ENCODE data around the gene PTTG2. TPM values are rescaled to one million over a fixed set of nuclear protein-coding genes. Genes with fewer than 3 reads are reported as not detected.
A peak's percentile ranks its signal among the peaks of the same experiment; 100 is the strongest.

Gene PTTG2
- total RNA-seq, 2 donors from 2014 or later, result not detected

DNA sequence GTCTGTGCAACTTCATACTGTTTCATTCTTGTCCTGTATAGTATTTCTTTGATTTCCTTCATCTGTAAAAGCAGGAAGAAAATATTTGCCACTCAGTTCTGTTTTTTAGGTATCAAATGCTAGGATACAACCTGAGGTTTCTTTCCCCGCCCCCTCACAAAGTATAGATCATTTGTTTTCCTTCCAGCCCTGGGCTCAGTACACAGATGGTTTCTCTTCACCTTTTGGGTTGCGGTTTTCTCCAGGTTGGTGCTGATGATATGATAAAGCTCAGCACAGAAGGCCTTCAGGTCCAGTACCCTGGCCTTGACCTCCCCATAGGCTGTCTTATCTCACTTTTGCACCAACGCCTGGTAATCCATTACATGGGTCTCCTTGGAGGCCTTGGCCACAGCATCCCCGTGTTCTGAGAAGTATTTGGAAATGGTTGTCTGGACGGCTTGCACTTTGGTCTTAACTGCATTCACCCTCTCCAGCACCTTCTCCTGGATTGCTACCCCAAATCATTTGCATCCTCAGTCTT, 35.2 kb downstream of the PTTG2 start:
- H3K36me3 Mint-ChIP-seq (ENCODE audit: low read depth), result peaks cover 7% of the 10 kb centered on the region
- H3K9me3 Mint-ChIP-seq, result no peaks in the 10 kb centered on the region
- no peak overlapping the region for H3K27ac Mint-ChIP-seq
- no peak overlapping the region for H3K9ac ChIP-seq (ENCODE audit: extremely low read depth, low read length, poor library complexity, severe bottlenecking)
- H3K4me1 ChIP-seq (ENCODE audit: control insufficient read depth, insufficient read depth, low read length), result peaks cover 8% of the 10 kb centered on the region
- no peaks in the 10 kb centered on the region for H3K9me3 ChIP-seq (ENCODE audit: control insufficient read depth, low read length)
- H3K4me1 Mint-ChIP-seq, result peaks cover 60% of the 10 kb centered on the region
- TF ChIP-seq, protein P1, sequence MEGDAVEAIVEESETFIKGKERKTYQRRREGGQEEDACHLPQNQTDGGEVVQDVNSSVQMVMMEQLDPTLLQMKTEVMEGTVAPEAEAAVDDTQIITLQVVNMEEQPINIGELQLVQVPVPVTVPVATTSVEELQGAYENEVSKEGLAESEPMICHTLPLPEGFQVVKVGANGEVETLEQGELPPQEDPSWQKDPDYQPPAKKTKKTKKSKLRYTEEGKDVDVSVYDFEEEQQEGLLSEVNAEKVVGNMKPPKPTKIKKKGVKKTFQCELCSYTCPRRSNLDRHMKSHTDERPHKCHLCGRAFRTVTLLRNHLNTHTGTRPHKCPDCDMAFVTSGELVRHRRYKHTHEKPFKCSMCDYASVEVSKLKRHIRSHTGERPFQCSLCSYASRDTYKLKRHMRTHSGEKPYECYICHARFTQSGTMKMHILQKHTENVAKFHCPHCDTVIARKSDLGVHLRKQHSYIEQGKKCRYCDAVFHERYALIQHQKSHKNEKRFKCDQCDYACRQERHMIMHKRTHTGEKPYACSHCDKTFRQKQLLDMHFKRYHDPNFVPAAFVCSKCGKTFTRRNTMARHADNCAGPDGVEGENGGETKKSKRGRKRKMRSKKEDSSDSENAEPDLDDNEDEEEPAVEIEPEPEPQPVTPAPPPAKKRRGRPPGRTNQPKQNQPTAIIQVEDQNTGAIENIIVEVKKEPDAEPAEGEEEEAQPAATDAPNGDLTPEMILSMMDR (conservative IDR thresholded peaks at IDR 0.05), result no peak
- no peak overlapping the region for H3K27ac ChIP-seq (ENCODE audit: low read depth, low read length)
- WGBS, 2 experiments (ENCODE audit: insufficient coverage in 1 of 2, insufficient read length in 1 of 2), result 93 to 100% methylated on average over 3 to 5 of the region's 5 CpGs
- no peak overlapping the region for H3K4me3 ChIP-seq (ENCODE audit: low read length)
- no peak overlapping the region for H3K4me3 Mint-ChIP-seq
- H3K36me3 ChIP-seq (ENCODE audit: control insufficient read depth, insufficient read depth, low read length), result no peaks in the 10 kb centered on the region
- no peaks in the 10 kb centered on the region for H3K27me3 Mint-ChIP-seq (ENCODE audit: insufficient read depth)
- no peak for DNase-seq
- no peaks in the 10 kb centered on the region for H3K27me3 ChIP-seq (ENCODE audit: control insufficient read depth, insufficient read depth, low read length, poor library complexity, severe bottlenecking)

DNA sequence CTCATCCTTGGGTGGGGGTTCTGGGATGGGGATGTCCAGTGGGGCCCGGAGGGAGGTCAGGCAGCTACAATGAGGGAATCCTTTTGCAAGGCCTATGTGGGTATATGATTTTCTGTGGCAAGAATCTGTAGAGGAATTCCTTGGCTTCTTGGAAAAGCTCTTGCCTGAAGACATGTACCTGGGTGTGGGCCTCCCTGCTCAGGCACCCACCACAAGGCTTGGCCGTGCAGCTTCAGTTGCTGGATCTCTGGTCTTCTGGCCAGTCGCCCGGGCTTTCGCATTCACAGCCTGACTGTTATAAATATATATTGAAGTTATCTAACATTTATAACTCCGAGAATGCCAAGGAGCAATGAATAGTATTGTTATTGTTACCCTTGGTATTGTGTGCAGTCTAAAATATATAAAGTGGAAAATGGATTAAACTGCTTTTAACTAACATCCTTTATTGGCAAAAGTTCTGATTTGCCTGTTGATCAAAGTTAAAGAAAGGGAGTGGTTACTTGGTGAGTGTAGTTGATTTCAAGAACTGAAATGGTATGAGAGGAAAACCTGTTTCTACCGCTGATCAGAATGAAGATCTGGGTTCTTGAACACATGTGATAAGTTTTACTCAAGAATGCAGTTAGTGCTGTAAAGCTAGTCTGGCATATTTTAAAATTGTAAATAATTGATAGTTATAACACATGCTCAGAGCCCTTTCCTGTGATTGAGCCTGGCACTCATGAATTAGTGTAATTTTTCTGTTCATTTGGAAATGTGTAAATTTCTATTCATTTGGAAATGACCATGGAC, 36.0 kb downstream of the PTTG2 start:
- Histone ChIP-seq H3K36me3 (ENCODE audit: control insufficient read depth, insufficient read depth, low read length) (no peaks in the 10 kb centered on the region), H3K9me3 (ENCODE audit: control insufficient read depth, low read length) (no peaks in the 10 kb centered on the region), H3K9ac (ENCODE audit: extremely low read depth, low read length, poor library complexity, severe bottlenecking) (no peak overlapping the region), H3K27me3 (ENCODE audit: control insufficient read depth, insufficient read depth, low read length, poor library complexity, severe bottlenecking) (no peaks in the 10 kb centered on the region), H3K4me1 (ENCODE audit: control insufficient read depth, insufficient read depth, low read length) (peaks cover 8% of the 10 kb centered on the region), H3K4me3 (ENCODE audit: low read length) (no peak overlapping the region), H3K27ac (ENCODE audit: low read depth, low read length) (no peak overlapping the region)
- Mint-ChIP-seq H3K9me3 (no peaks in the 10 kb centered on the region), H3K4me3 (no peak overlapping the region), H3K4me1 (peaks cover 57% of the 10 kb centered on the region), H3K27me3 (ENCODE audit: insufficient read depth) (no peaks in the 10 kb centered on the region), H3K27ac (no peak overlapping the region), H3K36me3 (ENCODE audit: low read depth) (peaks cover 7% of the 10 kb centered on the region)
- WGBS, 2 experiments (ENCODE audit: insufficient coverage in 1 of 2, insufficient read length in 1 of 2), result 90 to 96% methylated on average over 1 to 6 of the region's 7 CpGs
- DNase-seq, result no peak
- TF ChIP-seq, protein P1 (conservative IDR thresholded peaks at IDR 0.05), result no peak

DNA sequence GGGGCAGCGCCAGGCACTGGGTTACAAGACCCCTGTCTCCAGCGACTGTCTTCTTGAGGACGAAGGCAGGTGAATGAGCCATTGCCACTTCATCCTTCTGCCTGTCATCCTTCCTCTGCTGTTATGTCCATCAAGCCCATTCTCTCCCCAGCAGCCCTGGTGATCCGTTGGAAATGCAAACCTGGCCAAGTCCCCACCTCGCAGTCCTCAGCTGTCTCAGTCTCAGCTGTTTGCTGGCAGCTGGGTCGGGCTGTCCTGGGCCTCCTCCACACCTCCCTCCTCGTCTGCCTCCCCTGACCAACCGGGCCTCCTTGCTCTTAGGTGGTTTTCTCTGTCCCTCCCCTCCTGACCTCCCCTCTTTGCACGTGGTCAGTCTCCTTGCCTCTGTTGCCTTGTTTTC, 38.0 kb downstream of the PTTG2 start:
- no peak overlapping the region for H3K27ac ChIP-seq (ENCODE audit: low read depth, low read length)
- Mint-ChIP-seq H3K4me1 (peaks cover 65% of the 10 kb centered on the region), H3K9me3 (no peaks in the 10 kb centered on the region), H3K4me3 (no peak overlapping the region), H3K27me3 (ENCODE audit: insufficient read depth) (no peaks in the 10 kb centered on the region), H3K36me3 (ENCODE audit: low read depth) (peaks cover 2% of the 10 kb centered on the region), H3K27ac (peak overlapping the region; percentile 12)
- TF ChIP-seq, protein P1 (conservative IDR thresholded peaks at IDR 0.05), result no peak
- no peak overlapping the region for H3K4me3 ChIP-seq (ENCODE audit: low read length)
- WGBS, 2 experiments (ENCODE audit: insufficient coverage in 1 of 2, insufficient read length in 1 of 2), result 74 to 98% methylated on average over 7 to 9 of the region's 9 CpGs
- no peaks in the 10 kb centered on the region for H3K27me3 ChIP-seq (ENCODE audit: control insufficient read depth, insufficient read depth, low read length, poor library complexity, severe bottlenecking)
- H3K9ac ChIP-seq (ENCODE audit: extremely low read depth, low read length, poor library complexity, severe bottlenecking), result no peak overlapping the region
- H3K36me3 ChIP-seq (ENCODE audit: control insufficient read depth, insufficient read depth, low read length), result no peaks in the 10 kb centered on the region
- H3K4me1 ChIP-seq (ENCODE audit: control insufficient read depth, insufficient read depth, low read length), result peaks cover 8% of the 10 kb centered on the region
- peak; percentile 60 for DNase-seq
- no peaks in the 10 kb centered on the region for H3K9me3 ChIP-seq (ENCODE audit: control insufficient read depth, low read length)

Data from endodermal cell (in vitro differentiated cells).